Smooth muscle cell (in vitro differentiated cells): Measurements from ENCODE around the gene SMYD1. TPM values are rescaled to one million over a fixed set of nuclear protein-coding genes. Genes with fewer than 3 reads are reported as not detected.

ENCODE experiments used
- DNase-seq: peaks from one replicate; lab custom pipeline; 2025; ENCODE audit not compliant: unreplicated experiment; lab: John Stamatoyannopoulos, UW
- H2AFZ ChIP-seq: fragments of 200-600 bp; sonication (generic); 2 replicates; pipeline ENCODE4 v1.6.0; 2016; ENCODE audit warnings: antibody characterized with exemption, low read depth, mild to moderate bottlenecking
- H3F3A ChIP-seq: fragments of 200-600 bp; sonication (generic); 2 replicates; pipeline ENCODE4 v1.6.0; 2017; ENCODE audit warnings: antibody characterized with exemption, low read depth
- H3K27ac ChIP-seq: fragments of 200-600 bp; sonication (generic); 2 replicates; pipeline ENCODE4 v1.5.1; 2016; ENCODE audit warnings: low read depth, mild to moderate bottlenecking
- H3K27me3 ChIP-seq: fragments of 200-600 bp; sonication (generic); 2 replicates; pipeline ENCODE4 v1.6.1; 2016; ENCODE audit warnings: low read depth, mild to moderate bottlenecking
- H3K36me3 ChIP-seq: fragments of 200-600 bp; sonication (generic); 2 replicates; pipeline ENCODE4 v1.5.1; 2016; ENCODE audit warnings: low read depth
- H3K4me1 ChIP-seq: fragments of 200-600 bp; sonication (generic); 2 replicates; pipeline ENCODE4 v1.5.1; 2016; ENCODE audit warnings: low read depth
- H3K4me2 ChIP-seq: fragments of 200-600 bp; sonication (generic); 2 replicates; pipeline ENCODE4 v1.6.0; 2016; ENCODE audit warnings: mild to moderate bottlenecking
- H3K4me3 ChIP-seq: fragments of 200-600 bp; sonication (generic); 2 replicates; pipeline ENCODE4 v1.5.1; 2016; ENCODE audit warnings: mild to moderate bottlenecking
- H3K79me2 ChIP-seq: fragments of 200-600 bp; sonication (generic); 2 replicates; pipeline ENCODE4 v1.6.0; 2016; ENCODE audit warnings: low read depth, mild to moderate bottlenecking
- H3K9ac ChIP-seq: fragments of 200-600 bp; sonication (generic); 2 replicates; pipeline ENCODE4 v1.6.0; 2016; ENCODE audit warnings: low read depth
- H3K9me3 ChIP-seq: fragments of 200-600 bp; sonication (generic); replicated peaks from 2 replicates; pipeline ENCODE4 v1.5.1; 2016; ENCODE audit warnings: low read depth
- H4K20me1 ChIP-seq: fragments of 200-600 bp; sonication (generic); 2 replicates; pipeline ENCODE4 v1.6.0; 2016; ENCODE audit warnings: low read depth
- CTCF ChIP-seq: fragments of 200-600 bp; sonication (generic); IDR thresholded peaks from 2 replicates; pipeline ENCODE4 v1.5.1; 2017; ENCODE audit warnings: borderline replicate concordance, mild to moderate bottlenecking, antibody characterized with exemption; ENCODE audit not compliant: insufficient read depth, poor library complexity, severe bottlenecking
- WGBS: methylation state at CpG from one replicate; pipeline ENCODE4 v1.1.7; 2016; ENCODE audit warnings: low lambda C conversion rate; 5-methylcytosine and 5-hydroxymethylcytosine counted together
- polyA plus RNA-seq: library from polyadenylated mRNA; unstranded; fragments of >200 nt; fragmentation: Nextera tagmentation; extraction: Ambion mirVana; gene quantifications from 2 replicates; pipeline ENCODE4 v1.2.1, GENCODE V29; 2016
- total RNA-seq: library from RNA; depleted of rRNA; stranded (reverse); fragments of >200 nt; gene quantifications from 2 replicates; pipeline ENCODE4 v1.2.3, GENCODE V29; 2014

The SMYD1 gene
- total and polyA plus RNA-seq, 2 experiments from 2014 or later, result not detected

- Histone ChIP-seq H3K9ac (no peak overlapping the region), H3K27ac (no peak overlapping the region), H2AFZ (no peak overlapping the region), H3F3A (no peaks in the 10 kb centered on the region), H3K27me3 (peaks cover 6% of the 10 kb centered on the region), H3K4me1 (no peaks in the 10 kb centered on the region), H3K36me3 (no peaks in the 10 kb centered on the region), H3K4me3 (no peak overlapping the region), H4K20me1 (no peaks in the 10 kb centered on the region), H3K9me3 (no peaks in the 10 kb centered on the region), H3K79me2 (no peaks in the 10 kb centered on the region), H3K4me2 (no peak overlapping the region)
- no peak for TF ChIP-seq CTCF
- 68% methylated on average over 3 of the region's 3 CpGs for WGBS
- DNase-seq, result no peak
Measured at GRCh38 chr2:88159481-88159880, 91.9 kb downstream of the SMYD1 start.

- Histone ChIP-seq H3K9me3 (no peaks in the 10 kb centered on the region), H2AFZ (no peak overlapping the region), H3K4me1 (no peaks in the 10 kb centered on the region), H3K27ac (no peak overlapping the region), H3K9ac (no peak overlapping the region), H3K27me3 (peaks cover 6% of the 10 kb centered on the region), H3K79me2 (no peaks in the 10 kb centered on the region), H3F3A (no peaks in the 10 kb centered on the region), H4K20me1 (no peaks in the 10 kb centered on the region), H3K4me2 (no peak overlapping the region), H3K4me3 (no peak overlapping the region), H3K36me3 (no peaks in the 10 kb centered on the region)
- TF ChIP-seq CTCF, result peak; percentile 80
- no peak for DNase-seq
- 28% methylated on average over 5 of the region's 5 CpGs for WGBS
Measured at GRCh38 chr2:88159955-88160415, 92.4 kb downstream of the SMYD1 start.

- peaks cover 6% of the 10 kb centered on the region for H3K27me3 ChIP-seq
- no peak overlapping the region for H3K4me2 ChIP-seq
- no peak overlapping the region for H3K4me3 ChIP-seq
- H3F3A ChIP-seq, result no peaks in the 10 kb centered on the region
- no peaks in the 10 kb centered on the region for H3K9me3 ChIP-seq
- no peak overlapping the region for H3K27ac ChIP-seq
- no peaks in the 10 kb centered on the region for H4K20me1 ChIP-seq
- no peaks in the 10 kb centered on the region for H3K4me1 ChIP-seq
- WGBS, result 86% methylated on average over 7 of the region's 7 CpGs
- no peak overlapping the region for H2AFZ ChIP-seq
- DNase-seq, result no peak
- H3K79me2 ChIP-seq, result no peaks in the 10 kb centered on the region
- no peaks in the 10 kb centered on the region for H3K36me3 ChIP-seq
- no peak overlapping the region for H3K9ac ChIP-seq
- no peak for TF ChIP-seq CTCF
Measured at GRCh38 chr2:88160517-88160916, 92.9 kb downstream of the SMYD1 start.

GRCh38 chr2:88161446-88162244 is 94.0 kb downstream of the SMYD1 start:
- WGBS, result 90% methylated on average over 11 of the region's 11 CpGs

More at GRCh38 chr2:88161446-88162244, 94.0 kb downstream of the SMYD1 start:
- Histone ChIP-seq H2AFZ (no peak overlapping the region), H4K20me1 (no peaks in the 10 kb centered on the region), H3F3A (no peaks in the 10 kb centered on the region), H3K4me3 (no peak overlapping the region), H3K36me3 (no peaks in the 10 kb centered on the region), H3K9me3 (no peaks in the 10 kb centered on the region), H3K27ac (no peak overlapping the region), H3K4me2 (no peak overlapping the region), H3K4me1 (no peaks in the 10 kb centered on the region), H3K79me2 (no peaks in the 10 kb centered on the region), H3K27me3 (peaks cover 6% of the 10 kb centered on the region), H3K9ac (no peak overlapping the region)
- TF ChIP-seq CTCF, result no peak
- DNase-seq, result no peak
